ENCODE measurements around the gene UNC93A. TPM values are rescaled to one million over a fixed set of nuclear protein-coding genes. Genes with fewer than 3 reads are reported as not detected.
"Not testable (repeated sequence)": the region's sequence is repeated elsewhere in the genome, so short reads cannot be mapped to it uniquely, and the experiment has no call there.

UNC93A gene
- not detected in 2 replicates for total RNA-seq (2014; rRNA removed; shearing (Covaris generic))
- not detected in 2 replicates for polyA plus RNA-seq (2015; cell fraction: cytosol; rRNA removed)
- not detected in 2 replicates for polyA plus RNA-seq (2015; cell fraction: nucleus; rRNA removed)

GRCh38 chr6:167290786-167291622, at the start of gene UNC93A:
TSS of gene UNC93A (plus strand) at chr6:167291315. CDS start at chr6:167291490, 175 bp downstream.
- in situ Hi-C loops (cut with HindIII; ENCODE audit: low pct_unique_long_range_greater_than_20kb, low sequenced_read_pairs) = no loop called here
- DNase-seq (ENCODE audit: low read depth, low spot score) = no peak

GRCh38 chr6:167241321-167242134, 49.6 kb upstream of the UNC93A start:
- DNase-seq (ENCODE audit: low read depth, low spot score); in situ Hi-C loops (cut with HindIII; ENCODE audit: low pct_unique_long_range_greater_than_20kb, low sequenced_read_pairs): not testable (repeated sequence)

- in situ Hi-C loops (cut with HindIII; ENCODE audit: low pct_unique_long_range_greater_than_20kb, low sequenced_read_pairs) = not testable (repeated sequence)
These were observed 49.0 kb upstream of the UNC93A start for GRCh38 chr6:167242135-167242506.

GRCh38 chr6:167242511-167243051, 48.5 kb upstream of the UNC93A start:
- DNase-seq (ENCODE audit: low read depth, low spot score); in situ Hi-C loops (cut with HindIII; ENCODE audit: low pct_unique_long_range_greater_than_20kb, low sequenced_read_pairs): not testable (repeated sequence)

More at GRCh38 chr6:167242135-167242506, 49.0 kb upstream of the UNC93A start:
- not testable (repeated sequence) for DNase-seq (ENCODE audit: low read depth, low spot score)

GRCh38 chr6:167244064-167244960, 46.8 kb upstream of the UNC93A start:
- in situ Hi-C loops (cut with HindIII; ENCODE audit: low pct_unique_long_range_greater_than_20kb, low sequenced_read_pairs) = no loop called here
- no peak for DNase-seq (ENCODE audit: low read depth, low spot score)

- in situ Hi-C loops (cut with HindIII; ENCODE audit: low pct_unique_long_range_greater_than_20kb, low sequenced_read_pairs) = no loop called here
- no peak for DNase-seq (ENCODE audit: low read depth, low spot score)
These were observed 46.1 kb upstream of the UNC93A start for GRCh38 chr6:167244991-167245390.

GRCh38 chr6:167245591-167245990, 45.5 kb upstream of the UNC93A start:
- in situ Hi-C loops (cut with HindIII; ENCODE audit: low pct_unique_long_range_greater_than_20kb, low sequenced_read_pairs) = no loop called here
- no peak for DNase-seq (ENCODE audit: low read depth, low spot score)

GRCh38 chr6:167247814-167248595, 43.1 kb upstream of the UNC93A start:
- DNase-seq (ENCODE audit: low read depth, low spot score) = no peak
- in situ Hi-C loops (cut with HindIII; ENCODE audit: low pct_unique_long_range_greater_than_20kb, low sequenced_read_pairs) = no loop called here

- DNase-seq (ENCODE audit: low read depth, low spot score); in situ Hi-C loops (cut with HindIII; ENCODE audit: low pct_unique_long_range_greater_than_20kb, low sequenced_read_pairs): not testable (repeated sequence)
These were observed 42.1 kb upstream of the UNC93A start for GRCh38 chr6:167248878-167249455.

- DNase-seq (ENCODE audit: low read depth, low spot score) = no peak
- in situ Hi-C loops (cut with HindIII; ENCODE audit: low pct_unique_long_range_greater_than_20kb, low sequenced_read_pairs) = no loop called here
These were observed 38.8 kb upstream of the UNC93A start for GRCh38 chr6:167252271-167252670.

GRCh38 chr6:167255918-167256553, 35.1 kb upstream of the UNC93A start:
- DNase-seq (ENCODE audit: low read depth, low spot score) = no peak
- in situ Hi-C loops (cut with HindIII; ENCODE audit: low pct_unique_long_range_greater_than_20kb, low sequenced_read_pairs) = no loop called here

GRCh38 chr6:167258646-167259045, 32.5 kb upstream of the UNC93A start:
- in situ Hi-C loops (cut with HindIII; ENCODE audit: low pct_unique_long_range_greater_than_20kb, low sequenced_read_pairs) = no loop called here
- DNase-seq (ENCODE audit: low read depth, low spot score) = no peak

GRCh38 chr6:167266057-167266829, 24.9 kb upstream of the UNC93A start:
- DNase-seq (ENCODE audit: low read depth, low spot score); in situ Hi-C loops (cut with HindIII; ENCODE audit: low pct_unique_long_range_greater_than_20kb, low sequenced_read_pairs): not testable (repeated sequence)

- DNase-seq (ENCODE audit: low read depth, low spot score) = no peak
- in situ Hi-C loops (cut with HindIII; ENCODE audit: low pct_unique_long_range_greater_than_20kb, low sequenced_read_pairs) = no loop called here
These were observed 24.1 kb upstream of the UNC93A start for GRCh38 chr6:167266830-167267555.
